Progenitor cell of endocrine pancreas (in vitro differentiated cells): ENCODE measurements around the gene PPP3CA. TPM values are rescaled to one million over a fixed set of nuclear protein-coding genes. Genes with fewer than 3 reads are reported as not detected.

Source experiments
- DNase-seq: peaks from one replicate; pipeline ENCODE4 v3.0.0; 2021; ENCODE audit warnings: low spot score; ENCODE audit not compliant: unreplicated experiment
- H3K27ac Mint-ChIP-seq: 2 replicates; pipeline ENCODE4 v1.8.0; 2021; ENCODE audit warnings: mild to moderate bottlenecking, moderate library complexity, mixed read lengths
- H3K27me3 Mint-ChIP-seq: 2 replicates; pipeline ENCODE4 v1.8.0; 2021; ENCODE audit warnings: mixed read lengths
- H3K36me3 Mint-ChIP-seq: 2 replicates; pipeline ENCODE4 v1.8.0; 2022; ENCODE audit warnings: mixed read lengths; ENCODE audit not compliant: insufficient read depth
- H3K4me1 Mint-ChIP-seq: 2 replicates; pipeline ENCODE4 v1.8.0; 2021; ENCODE audit warnings: low read depth, mixed read lengths
- H3K4me3 Mint-ChIP-seq: 2 replicates; pipeline ENCODE4 v1.8.0; 2021; ENCODE audit warnings: low read depth, mild to moderate bottlenecking, moderate library complexity, mixed read lengths
- H3K9me3 Mint-ChIP-seq: 2 replicates; pipeline ENCODE4 v1.8.0; 2021; ENCODE audit warnings: low read depth, mixed read lengths
- total RNA-seq: library from RNA; stranded (reverse); gene quantifications from 2 replicates; pipeline ENCODE4 v1.2.1, GENCODE V29; 2021
- TF ChIP-seq, protein P1 (sequence below): fragments of 200-600 bp; sonication (generic); IDR thresholded peaks from one replicate; pipeline ENCODE4 v1.5.0; 2021; ENCODE audit warnings: antibody characterized with exemption, mild to moderate bottlenecking; ENCODE audit not compliant: unreplicated experiment

Gene PPP3CA
- total RNA-seq, 1 donor from 2014 or later, result 22.5 TPM

DNA sequence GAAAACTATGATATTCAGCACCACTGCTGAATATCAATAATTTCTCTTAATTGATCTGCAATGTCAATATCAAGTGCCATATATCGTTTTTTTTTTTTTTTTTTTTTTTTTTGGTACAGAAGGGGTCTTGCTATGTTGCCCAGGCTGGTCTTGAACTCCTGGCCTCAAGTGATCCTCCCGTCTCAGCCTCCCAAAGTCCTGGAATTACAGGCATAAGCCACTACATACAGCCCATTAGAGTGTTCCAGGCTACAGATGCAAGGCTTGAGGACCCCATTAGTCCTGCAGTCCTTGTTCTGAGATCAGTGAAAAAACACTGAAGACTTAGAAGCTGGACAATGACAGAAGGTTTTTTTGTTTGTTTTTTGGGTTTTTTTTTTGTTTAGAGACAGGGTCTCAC lies 48.3 kb downstream of the PPP3CA start:
- no peaks in the 10 kb centered on the region for H3K9me3 Mint-ChIP-seq
- H3K27me3 Mint-ChIP-seq, result no peaks in the 10 kb centered on the region
- H3K36me3 Mint-ChIP-seq, result no peaks in the 10 kb centered on the region
- TF ChIP-seq, protein P1, sequence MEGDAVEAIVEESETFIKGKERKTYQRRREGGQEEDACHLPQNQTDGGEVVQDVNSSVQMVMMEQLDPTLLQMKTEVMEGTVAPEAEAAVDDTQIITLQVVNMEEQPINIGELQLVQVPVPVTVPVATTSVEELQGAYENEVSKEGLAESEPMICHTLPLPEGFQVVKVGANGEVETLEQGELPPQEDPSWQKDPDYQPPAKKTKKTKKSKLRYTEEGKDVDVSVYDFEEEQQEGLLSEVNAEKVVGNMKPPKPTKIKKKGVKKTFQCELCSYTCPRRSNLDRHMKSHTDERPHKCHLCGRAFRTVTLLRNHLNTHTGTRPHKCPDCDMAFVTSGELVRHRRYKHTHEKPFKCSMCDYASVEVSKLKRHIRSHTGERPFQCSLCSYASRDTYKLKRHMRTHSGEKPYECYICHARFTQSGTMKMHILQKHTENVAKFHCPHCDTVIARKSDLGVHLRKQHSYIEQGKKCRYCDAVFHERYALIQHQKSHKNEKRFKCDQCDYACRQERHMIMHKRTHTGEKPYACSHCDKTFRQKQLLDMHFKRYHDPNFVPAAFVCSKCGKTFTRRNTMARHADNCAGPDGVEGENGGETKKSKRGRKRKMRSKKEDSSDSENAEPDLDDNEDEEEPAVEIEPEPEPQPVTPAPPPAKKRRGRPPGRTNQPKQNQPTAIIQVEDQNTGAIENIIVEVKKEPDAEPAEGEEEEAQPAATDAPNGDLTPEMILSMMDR, result no peak
- no peak for DNase-seq
- no peaks in the 10 kb centered on the region for H3K4me1 Mint-ChIP-seq
- no peak overlapping the region for H3K27ac Mint-ChIP-seq
- H3K4me3 Mint-ChIP-seq, result no peak overlapping the region

DNA sequence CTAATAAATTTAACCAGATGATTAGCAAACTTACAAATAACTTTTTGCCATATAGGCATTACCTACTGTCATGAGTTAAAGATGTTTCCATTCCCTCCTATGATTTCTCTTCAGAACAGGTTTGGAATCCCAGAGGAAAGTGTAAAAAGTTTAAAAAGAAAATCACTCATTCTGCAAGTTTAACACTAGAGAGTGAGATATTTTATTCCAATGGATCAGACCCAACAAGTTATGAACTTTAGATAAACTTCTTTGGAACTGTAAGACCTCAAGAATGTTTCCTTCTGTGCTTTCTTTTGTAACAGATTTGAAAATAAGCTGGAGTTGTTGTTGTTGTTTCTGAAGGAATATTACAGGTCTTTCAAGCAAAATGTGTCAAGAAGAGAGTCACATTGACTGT lies 51.6 kb downstream of the PPP3CA start:
- H3K27me3 Mint-ChIP-seq, result no peaks in the 10 kb centered on the region
- TF ChIP-seq, protein P1, result no peak
- H3K4me3 Mint-ChIP-seq, result no peak overlapping the region
- H3K9me3 Mint-ChIP-seq, result no peaks in the 10 kb centered on the region
- H3K36me3 Mint-ChIP-seq, result no peaks in the 10 kb centered on the region
- no peak overlapping the region for H3K27ac Mint-ChIP-seq
- no peak for DNase-seq
- H3K4me1 Mint-ChIP-seq, result peaks cover 8% of the 10 kb centered on the region

- no peaks in the 10 kb centered on the region for H3K27me3 Mint-ChIP-seq
- DNase-seq, result no peak
- H3K27ac Mint-ChIP-seq, result no peak overlapping the region
- H3K4me3 Mint-ChIP-seq, result no peak overlapping the region
- no peaks in the 10 kb centered on the region for H3K9me3 Mint-ChIP-seq
- peaks cover 9% of the 10 kb centered on the region for H3K4me1 Mint-ChIP-seq
- H3K36me3 Mint-ChIP-seq, result no peaks in the 10 kb centered on the region
- TF ChIP-seq, protein P1, result no peak
Measured at GRCh38 chr4:101294597-101294996, 52.7 kb downstream of the PPP3CA start.

GRCh38 chr4:101292901-101293300 lies 54.4 kb downstream of the PPP3CA start:
- H3K27me3 Mint-ChIP-seq, result no peaks in the 10 kb centered on the region

GRCh38 chr4:101292214-101292613 lies 55.1 kb downstream of the PPP3CA start:
- Mint-ChIP-seq H3K27ac (no peak overlapping the region), H3K4me3 (no peak overlapping the region), H3K36me3 (no peaks in the 10 kb centered on the region), H3K4me1 (peaks cover 28% of the 10 kb centered on the region), H3K27me3 (no peaks in the 10 kb centered on the region), H3K9me3 (no peaks in the 10 kb centered on the region)
- no peak for DNase-seq
- TF ChIP-seq, protein P1, result no peak

More at GRCh38 chr4:101292901-101293300, 54.4 kb downstream of the PPP3CA start:
- DNase-seq, result no peak
- Mint-ChIP-seq H3K27ac (peak overlapping the region; percentile 51), H3K9me3 (no peaks in the 10 kb centered on the region), H3K4me1 (peaks cover 21% of the 10 kb centered on the region), H3K36me3 (no peaks in the 10 kb centered on the region), H3K4me3 (no peak overlapping the region)
- TF ChIP-seq, protein P1, result no peak
